Activated T-helper 9 cell treated with anti-CD3 and anti-CD28 coated beads, Interleukin-2, amount 50 U/mL, for 16 hours (primary cell): Measurements from ENCODE around the gene TRIP13.
"Not testable (repeated sequence)": the region's sequence is repeated elsewhere in the genome, so short reads cannot be mapped to it uniquely, and the experiment has no call there.

ENCODE experiments used
- DNase-seq: peaks from one replicate; pipeline ENCODE4 v3.0.0-alpha.2; 2020; ENCODE audit warnings: low read depth

TRIP13 gene

DNA sequence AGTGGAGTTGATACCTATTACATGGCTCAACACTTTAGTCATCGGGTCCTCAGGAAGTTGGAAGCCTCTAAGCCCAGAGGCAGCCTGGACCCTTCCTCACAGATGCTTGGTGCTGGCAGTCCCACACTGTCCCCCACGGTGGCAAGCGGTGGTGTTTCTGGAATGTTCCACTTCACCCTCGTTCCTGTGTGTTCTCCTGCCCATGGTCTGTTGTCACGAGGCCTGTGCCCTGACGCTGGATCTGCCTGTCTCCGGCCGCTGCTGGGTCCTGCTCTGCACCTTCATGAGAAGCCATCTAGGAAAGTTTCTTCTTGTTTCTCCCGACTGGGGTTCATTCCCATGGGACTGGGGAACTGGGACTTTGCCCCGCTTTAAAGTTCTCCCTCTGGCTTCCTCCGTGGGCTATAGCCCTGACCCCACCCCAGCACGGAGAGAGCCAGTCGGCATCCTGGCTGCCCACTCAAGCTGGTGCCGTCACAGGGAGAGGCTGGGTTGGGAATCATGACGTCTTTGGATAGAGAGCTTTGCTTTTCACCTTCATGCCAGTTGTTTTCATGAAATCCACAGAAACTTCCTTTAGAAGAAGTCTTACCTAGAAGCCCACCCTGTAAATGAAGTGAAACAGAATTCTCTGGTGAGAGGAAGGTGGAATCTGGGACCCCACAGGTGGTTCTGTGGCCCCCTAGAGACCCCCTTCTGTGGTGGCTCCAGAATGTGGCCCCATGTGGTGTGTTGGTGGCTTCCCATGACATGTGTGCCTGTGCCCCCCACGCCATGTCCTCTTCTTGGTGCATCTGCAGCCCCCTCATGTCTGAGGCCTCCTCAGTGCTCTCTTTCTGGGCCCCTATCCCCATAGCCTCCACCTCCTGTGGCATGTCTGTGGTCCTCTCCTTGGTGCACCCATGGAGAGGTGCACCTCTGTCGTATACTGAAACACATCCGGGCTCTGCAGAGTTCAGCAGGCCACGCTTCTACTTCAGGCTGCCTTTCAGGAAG, 43.8 kb downstream of the TRIP13 start:
- no peak for DNase-seq

DNA sequence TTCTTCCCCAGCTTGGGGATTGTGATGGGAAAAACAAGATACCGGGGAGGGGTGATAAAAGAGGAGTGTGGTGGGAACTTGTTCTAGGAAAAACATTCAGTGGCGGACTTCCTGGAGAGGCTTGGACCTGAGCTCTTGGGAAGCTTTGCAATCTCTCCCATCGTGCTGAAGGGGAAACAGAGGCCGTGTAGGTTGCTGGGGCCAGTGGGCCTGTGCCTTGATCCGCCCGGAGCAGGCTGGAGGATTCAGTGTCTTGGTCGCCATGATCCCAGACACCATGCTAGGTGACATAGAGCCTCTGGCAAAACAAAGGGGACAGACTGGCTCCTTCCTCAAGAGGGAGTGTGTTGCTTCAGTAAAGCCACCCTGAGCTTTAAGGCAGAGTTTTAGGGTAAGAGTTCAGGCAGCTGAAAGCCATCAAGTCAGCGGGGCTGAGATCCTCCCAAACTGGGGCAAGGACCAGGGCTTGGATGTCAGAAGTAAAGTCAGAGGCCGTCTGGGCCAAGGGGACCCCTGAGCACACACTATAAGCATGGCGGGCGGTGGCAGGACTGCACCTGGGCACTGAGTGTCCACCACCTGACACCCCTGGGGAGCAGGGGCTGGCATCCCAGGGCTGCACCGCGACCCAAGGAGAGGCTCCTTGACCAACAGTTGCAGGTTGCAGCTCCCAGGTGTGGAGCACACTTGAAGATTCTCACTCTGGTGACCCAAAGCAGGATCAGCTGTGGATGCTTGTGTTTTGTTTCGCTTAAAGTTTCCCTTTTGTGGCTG, 44.7 kb downstream of the TRIP13 start:
- DNase-seq: no peak

DNA sequence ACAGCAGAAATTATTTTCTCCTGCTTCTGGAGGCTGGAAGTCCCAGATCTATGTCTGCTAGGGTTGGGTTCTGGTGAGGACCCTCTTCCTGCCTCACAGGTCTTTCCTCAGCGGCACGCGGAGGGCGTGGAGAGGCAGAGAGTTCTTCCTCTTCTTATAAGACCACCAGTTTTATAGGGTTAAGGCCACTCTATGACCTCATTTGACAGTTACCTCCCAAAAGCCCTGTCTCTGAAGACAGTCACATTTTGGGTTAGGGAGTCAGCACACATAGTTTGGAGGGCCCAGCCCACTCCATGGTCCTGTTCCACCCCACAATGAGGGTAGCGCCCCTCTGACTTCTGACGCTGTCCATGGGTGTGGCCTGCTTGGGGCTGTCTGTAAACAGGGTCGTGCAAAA, 46.7 kb downstream of the TRIP13 start:
- no peak for DNase-seq

DNA sequence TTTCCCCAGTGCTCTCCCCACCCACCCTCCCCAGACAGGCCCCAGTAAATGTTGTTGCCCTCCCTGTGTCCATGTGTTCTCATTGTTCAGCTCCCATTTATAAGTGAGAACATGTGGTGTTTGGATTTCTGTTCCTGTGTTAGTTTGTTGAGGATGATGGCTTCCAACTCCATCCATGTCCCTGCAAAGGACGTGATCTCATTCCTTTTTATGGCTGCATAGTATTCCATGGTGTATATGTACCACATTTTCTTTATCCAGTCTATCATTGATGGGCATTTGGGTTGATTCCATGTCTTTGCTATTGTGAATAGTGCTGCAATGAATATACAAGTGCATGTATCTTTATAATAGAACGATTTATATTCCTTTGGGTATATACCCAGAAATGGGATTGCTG, 48.1 kb downstream of the TRIP13 start:
- DNase-seq: not testable (repeated sequence)

DNA sequence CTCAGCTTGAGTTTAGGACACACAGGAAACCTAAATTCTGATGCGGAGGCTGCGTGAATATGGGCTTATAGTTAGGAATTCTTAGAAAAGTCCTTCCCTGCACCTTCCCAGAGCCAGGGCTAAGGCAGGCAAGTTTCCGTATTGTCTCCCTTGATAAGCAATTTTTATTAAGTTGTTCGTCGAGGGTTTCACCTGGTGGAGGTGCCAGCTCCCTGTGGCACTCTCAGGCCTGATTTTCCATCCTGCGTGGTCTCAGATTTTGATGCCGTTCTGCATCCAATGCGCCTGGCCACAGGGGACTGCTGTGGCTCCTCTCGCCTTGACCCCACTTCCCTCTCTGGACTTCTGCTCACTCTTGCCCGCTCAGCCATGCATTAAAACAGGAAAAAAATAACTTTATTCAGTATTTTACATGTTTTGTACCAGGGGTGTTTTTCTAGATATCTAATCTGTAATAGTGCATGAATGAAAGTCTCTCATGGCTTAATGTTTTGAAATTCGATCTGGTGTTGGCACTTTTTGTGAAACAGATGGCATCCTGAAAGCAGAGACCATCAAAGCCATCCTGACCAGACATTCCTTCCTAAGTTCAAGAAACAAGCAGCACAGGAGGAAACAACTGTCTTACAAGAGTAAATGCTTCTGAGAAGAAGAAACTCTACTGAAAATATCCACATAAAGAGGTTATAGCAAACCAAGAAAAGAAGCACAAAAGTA, 50.7 kb downstream of the TRIP13 start:
- DNase-seq: no peak

DNA sequence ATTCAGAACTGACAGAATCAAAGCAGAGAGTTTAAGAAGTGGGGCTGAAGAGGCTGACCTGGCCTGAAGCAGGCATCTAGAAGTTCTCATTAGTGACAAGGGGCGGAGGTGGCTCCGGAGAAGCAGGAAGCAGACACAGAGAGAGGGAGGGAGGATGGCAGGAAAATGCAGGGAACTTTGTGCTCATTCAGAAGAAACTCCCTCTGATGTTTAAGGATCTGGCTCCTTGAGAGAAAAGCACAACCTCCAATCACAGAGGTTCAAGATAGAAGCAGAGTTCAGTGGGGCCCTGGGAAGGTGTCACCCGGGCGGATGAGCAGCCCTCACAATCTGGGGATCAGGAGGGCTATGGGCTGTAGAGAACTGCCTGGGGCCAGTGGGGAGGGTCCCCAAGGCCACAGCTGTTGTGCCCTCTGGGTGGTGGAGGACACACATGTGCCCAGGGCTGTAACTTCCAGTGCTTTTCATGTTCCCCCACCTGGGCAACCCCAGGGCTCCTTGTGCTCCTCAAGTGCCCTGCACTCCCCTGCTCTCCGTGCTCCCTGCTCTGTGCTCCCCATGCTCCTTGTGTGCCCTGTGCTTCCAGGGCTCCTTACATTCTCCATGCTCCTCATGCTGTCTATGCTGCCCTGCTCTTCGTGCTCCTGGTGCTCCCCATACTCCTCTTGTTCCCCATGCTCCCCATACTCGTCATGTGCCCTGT, 51.4 kb downstream of the TRIP13 start:
- DNase-seq: no peak

DNA sequence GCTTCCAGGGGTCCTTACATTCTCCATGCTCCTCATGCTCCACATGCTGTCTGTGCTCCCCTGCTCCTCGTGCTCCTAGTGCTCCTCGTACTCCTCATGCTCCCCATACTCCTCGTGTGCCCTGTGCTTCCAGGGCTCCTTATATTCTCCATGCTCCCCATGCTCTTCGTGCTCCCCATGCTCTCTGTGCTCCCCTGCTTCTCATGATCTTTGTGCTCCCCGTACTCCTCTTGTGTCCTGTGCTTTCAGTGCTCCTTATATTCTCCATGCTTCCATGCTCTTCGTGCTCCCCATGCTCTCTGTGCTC, 51.9 kb downstream of the TRIP13 start:
- no peak for DNase-seq

DNA sequence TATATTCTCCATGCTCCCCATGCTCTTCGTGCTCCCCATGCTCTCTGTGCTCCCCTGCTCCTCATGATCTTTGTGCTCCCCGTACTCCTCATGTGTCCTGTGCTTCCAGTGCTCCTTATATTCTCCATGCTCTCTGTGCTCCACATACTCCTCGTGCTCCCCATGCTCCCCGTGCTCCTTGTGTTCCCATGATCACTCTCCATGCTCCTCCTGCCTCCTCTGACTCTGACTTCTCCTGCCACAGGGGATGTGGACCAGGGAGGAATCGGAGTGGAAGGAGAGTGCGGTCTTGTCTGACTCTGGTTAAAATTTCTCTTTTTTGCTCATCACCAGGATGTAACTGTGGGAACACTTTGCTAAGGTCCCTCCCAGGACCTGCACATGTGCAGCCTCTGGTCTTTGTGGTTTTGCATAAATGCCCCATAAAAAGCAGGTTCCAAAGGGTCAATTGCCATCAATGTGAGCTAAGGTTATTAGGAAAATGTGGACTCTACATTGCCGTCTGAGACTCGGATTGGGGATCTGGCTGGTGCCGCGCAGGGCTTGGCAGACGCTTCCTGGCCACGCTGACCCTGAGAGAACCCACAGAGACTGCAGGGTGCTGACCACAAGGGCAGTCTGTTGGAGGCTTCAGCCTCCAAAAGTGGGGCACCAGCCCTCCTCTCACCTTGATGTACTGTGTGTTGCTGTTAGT, 52.5 kb downstream of the TRIP13 start:
- no peak for DNase-seq

DNA sequence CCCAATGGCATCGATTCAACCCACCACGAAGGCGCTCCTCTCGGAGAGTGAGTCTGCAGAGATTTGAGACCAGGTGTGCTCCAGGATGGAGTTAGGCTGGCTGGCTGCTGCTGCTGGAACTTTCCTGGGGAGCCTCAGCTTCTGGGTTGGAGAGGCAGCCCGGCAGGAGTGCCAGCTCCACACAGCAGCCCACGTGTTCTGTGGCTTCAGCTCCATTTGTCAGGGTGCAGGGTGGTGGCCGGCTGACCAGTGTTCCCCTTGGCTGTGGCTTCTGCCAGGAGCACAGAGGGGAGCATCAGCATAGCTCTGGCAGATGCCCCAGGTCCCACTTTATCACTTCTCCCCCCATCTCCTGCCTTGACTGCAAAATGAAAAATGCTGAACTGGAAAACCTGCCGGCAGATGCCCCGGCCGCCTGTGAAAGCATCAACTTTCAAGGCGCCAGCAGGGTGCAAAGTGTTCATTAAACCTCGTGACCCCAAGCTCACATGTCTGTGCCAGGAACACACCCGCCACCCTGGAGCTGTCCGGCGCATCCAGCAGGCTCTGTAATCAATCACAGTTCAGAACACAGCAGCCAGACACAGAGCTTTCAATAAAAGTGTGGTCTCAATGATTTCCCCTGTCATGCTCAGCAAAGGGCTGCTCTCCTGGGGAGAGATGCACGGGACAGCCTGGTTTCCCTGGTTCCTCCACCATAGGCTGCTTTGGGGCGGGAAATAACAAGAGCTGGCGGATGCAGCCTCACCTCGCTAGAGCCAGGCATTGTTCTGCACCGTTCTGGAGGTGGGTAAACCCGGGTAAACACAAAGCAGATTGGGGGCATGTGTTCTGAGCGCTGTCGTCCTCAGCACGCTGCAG, 53.2 kb downstream of the TRIP13 start:
- no peak for DNase-seq

DNA sequence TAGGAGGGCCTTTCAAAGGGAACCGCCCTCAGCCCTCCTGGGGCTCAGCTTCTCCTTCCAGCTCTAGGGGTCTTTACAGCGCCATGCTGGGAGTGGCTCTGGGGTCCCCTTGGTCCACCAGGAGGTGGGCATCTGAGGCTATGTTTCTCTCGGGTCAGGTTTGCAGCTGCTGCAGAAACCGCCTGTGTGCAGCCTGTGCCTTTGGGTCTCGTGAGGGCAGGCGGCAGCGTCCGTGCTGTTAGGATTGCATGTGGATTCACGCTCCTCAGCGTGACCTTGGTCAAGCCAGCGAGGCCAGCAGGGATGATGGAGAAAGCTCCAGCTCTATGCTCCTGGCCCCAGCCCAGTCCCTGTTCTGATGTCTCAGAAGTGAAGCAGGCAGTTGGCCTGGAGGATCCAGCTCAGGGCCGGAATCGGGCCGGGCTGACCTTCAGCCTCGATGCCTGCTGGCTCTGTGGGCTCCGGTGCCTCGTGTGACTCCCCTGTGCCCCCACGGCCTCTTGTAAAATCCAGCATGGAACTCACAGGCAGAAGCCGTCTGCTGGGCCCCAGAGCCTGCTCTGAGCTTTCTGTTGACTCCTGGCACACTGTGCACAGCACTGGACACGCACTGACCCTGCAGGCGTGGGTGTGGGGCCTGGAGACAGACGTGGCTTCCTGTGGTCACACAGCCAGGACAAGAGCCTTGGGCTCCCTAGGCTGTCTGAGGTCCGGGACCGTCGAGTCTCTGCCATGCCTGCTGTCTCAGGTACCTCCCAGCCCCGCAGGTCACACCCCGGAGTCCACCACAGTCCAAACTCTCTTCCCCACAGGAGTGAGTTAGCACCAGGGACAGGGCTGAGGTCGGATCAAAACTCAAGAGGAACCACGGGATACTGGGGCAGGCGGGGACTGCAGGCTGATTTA, 54.3 kb downstream of the TRIP13 start:
- no peak for DNase-seq

DNA sequence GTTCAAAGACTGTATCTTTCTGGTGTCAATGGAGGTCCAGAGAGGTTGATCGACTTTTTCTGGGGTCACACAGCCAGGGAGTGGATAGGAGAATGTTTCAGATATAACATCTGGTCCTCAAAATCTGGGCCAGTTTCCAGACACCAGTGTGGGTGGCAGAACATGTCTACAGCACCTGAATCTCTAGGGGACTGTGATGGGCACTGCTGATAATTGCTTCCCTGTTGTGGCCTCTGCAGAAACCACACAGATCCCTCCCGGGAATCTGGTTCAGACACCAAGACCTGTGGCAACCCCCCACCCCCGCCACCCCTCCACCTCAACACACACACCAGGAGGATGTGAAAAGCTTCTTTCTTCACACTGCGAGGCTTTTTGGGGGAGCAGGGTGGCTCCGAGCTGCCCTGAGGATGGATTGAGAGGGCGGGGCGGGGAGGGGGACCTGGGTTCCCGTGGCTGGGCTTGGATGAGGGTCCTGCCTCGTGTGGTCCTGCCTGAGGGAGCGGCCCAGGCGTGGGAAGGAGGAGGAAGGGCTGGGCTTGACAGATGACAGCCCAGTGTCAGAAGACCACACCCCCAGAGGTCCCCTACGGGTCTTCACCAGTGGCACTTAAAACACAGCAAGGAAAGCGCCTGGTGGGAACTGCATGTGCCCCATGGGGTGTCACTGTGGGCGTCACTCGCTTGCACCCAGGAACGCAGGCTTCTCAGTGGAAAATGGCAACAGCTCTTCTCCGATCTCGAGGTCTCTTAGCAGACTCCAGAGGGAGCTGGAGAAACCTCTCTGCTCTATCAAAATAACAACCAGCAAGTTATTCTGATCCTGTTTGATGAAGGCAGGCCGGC, 55.2 kb downstream of the TRIP13 start:
- no peak for DNase-seq

DNA sequence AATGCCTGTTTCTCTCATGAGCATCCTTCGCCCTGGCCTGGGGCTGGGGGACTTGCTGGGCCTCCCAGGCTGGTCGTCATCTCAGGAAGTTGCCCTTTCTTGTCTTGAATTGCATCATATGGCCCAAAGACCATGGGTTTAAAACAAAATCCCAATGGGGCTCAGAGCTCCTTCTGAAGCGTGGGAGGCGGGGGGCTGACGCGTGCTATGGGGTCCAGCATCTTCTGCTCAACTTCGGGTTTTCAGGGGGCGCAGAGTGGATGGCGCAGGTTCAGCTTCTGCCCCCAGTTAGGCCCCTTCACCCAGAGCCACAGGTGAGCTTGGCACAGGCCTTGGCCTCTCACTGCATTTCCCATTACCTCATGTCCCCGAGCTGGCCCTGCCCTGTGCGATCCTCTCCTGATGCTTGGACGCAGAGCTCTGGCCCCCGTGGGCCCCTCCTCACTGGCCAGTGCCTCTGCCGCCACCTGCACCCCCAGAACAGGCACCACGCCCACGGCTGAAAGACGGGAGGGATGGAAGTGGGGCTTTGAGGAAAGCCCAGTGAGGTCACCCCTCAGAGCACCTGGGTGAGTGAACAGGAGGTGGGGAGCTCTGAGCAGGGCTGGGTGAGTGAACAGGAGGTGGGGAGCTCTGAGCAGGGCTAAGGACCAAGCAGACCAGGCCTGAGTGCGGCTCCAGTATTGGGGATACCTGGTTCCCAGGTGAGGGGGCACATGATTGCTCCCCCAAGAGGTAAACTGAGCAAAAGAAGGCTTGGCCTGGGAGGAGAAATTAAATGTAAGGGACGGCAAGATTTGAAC, 56.0 kb downstream of the TRIP13 start:
- DNase-seq: no peak

DNA sequence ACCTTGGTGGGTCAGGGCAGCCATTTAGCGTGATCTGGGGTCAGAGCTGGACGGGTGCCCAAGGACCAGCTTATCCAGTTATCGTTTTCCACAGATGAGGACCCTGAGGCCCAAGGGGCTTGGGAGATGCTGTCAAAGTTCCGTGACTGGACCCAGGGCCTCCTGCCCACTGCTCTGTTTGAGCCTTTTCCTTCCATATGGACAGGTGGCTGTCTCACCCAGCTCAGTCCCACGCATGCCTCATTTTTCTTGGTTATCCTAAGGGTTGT, 56.5 kb downstream of the TRIP13 start:
- no peak for DNase-seq

DNA sequence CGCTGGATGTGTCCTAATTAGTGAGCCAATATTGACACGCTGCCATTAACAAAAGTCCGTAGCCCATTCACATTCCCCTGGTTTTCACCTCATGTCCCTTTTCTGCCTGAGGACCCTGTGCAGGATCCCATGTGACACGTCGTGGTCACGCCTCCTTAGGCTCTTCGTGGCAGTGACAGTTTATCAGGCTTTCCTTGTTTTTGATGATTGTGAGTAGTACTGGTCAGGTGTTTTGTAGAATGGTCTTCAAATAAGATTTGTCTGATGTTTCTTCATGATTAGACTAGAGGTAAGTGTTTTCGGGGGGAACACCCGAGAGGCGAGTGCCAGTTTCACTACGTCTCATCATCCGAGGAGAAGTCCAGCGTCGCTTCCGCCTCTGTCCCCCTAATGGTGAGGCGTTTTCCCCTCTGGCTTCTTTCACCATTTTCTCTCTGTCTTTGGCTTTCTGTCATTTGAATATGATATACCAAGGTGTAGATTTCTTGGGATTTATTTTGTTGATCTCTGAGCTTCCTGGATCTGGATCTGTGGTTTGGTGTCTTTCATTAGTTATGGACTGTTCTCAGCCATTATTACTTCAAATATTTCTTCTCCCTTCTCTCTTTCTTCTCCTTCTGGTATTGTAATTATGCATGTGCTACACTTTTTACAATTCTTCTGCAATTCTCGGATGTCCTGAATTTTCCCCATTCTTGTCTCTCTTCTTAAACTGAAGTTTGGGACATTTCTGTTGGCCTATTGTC, 57.3 kb downstream of the TRIP13 start:
- DNase-seq: no peak

DNA sequence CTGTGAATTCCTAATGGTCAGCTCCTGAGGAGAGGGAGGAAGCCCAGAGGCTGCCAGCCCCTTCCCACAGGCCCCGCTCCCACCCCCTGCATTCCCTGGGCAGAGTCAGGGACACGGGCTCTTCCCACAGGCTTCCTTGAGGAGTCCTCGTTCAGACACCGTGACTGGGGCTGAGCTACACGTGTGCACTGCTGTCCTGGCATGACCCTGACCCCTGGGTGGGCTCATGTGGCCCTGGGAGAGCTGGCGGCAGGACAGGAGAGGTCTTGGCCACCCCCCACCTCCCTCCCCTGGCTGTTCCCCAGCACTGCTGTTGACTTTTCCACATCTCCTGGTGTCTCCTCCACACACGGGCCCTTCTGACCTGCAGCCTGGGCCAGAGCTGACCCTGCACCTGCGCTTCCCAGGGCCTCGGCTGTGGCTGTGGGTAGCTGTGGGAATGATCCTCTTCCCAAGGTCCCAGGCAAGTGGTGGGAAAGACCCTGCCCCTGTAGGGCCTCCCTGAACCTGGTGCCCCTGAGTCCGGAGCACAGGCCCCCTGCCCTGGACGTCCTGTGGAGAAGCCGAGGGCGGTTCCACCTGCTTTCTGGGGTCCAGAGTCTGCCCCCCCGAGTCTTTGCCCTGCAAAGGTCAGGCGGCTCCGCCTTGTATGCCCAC, 59.4 kb downstream of the TRIP13 start:
- no peak for DNase-seq

DNA sequence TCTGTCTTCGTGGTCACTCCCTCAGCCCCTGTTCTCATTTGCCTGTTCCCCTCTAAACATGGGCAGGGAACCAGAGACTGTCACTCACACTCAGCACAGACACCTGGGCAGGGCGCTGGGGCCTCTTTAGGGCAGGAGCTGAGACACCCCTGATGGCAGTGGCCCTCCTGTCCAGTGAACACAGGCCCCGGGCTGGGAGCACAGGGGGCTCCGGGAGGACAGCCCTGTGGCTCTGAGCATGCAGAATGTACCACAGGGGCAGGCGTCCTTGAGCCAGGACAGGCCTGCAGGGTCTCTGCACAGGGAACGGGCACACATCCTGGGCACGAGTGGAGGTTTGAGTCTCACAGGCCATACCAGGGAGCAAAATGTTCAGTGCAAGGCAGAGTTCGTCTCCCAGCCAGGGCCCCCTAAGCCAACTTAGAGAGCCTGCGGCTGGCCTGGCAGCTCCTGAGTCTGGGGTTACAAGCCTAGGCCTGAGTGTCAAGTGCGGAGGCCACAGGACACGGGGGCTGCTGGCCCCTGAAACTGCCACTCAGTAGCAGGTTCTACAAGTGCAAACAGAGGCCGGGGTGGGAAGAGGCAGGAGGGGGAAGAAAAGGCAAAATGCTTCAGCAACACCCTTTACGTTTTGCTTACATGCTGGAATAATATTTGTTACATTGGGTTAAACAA, 60.0 kb downstream of the TRIP13 start:
- DNase-seq: no peak
